K562 (cell line): Measurements from ENCODE around the gene VASH2. TPM values are rescaled to one million over a fixed set of nuclear protein-coding genes. Genes with fewer than 3 reads are reported as not detected.

Source experiments
- ATAC-seq: fragments of 200-7000 bp; cut with Tn5 transposase; 3 replicates; pipeline ENCODE4 v1.9.1; 2020; ENCODE audit warnings: moderate library complexity
- BruUV-seq: library from RNA; stranded (reverse); fragments of 400-500 nt; replicated peaks from 2 replicates; lab custom pipeline; 2021; lab: Mats Ljungman, UMichigan
- CTCF ChIA-PET: fragments of 300-600 bp; formaldehyde crosslinking; extraction: SDS; loops from one replicate; lab custom pipeline; 2021; ENCODE audit warnings: low intra/inter-chr PET ratio; lab: Yijun Ruan, JAX
- POLR2A ChIA-PET: fragments of 300-600, 350-650 bp; sonication (Branson Sonifier 250); formaldehyde crosslinking; extraction: SDS; loops from one replicate; lab custom pipeline; 2021; ENCODE audit warnings: antibody characterized with exemption, inconsistent platforms; lab: Yijun Ruan, JAX
- DNase-seq, 4 experiments: peaks; one replicate each; pipeline versions ENCODE4 v3.0.0 to v3.0.0-alpha.2; 2011 to 2018; ENCODE audit warnings: low spot score in 3 of 4, mixed read lengths in 3 of 4; ENCODE audit errors: extremely low read depth in 1 of 4
- FAIRE-seq: peaks from 2 replicates; lab custom pipeline; 2011; peaks lifted over from hg19 to GRCh38; lab: Jason Lieb, UNC
- H2AFZ ChIP-seq: 2 replicates; pipeline ENCODE4 v1.6.0; 2011; ENCODE audit warnings: low read depth, low read length, control low read depth, inconsistent platforms
- H3K27ac ChIP-seq: fragments of 200-600 bp; 3 replicates; pipeline ENCODE4 v1.8.0; 2011; ENCODE audit warnings: low read depth, mild to moderate bottlenecking, control low read depth, inconsistent platforms, low read length, moderate library complexity, mixed read lengths; ENCODE audit errors: extremely low read depth
- H3K27me3 ChIP-seq, 2 experiments: fragments of 300-600 bp in 1 of 2; 2 replicates in 1 of 2; 3 replicates in 1 of 2; pipeline versions ENCODE4 v1.6.0 to v1.8.0; 2011; ENCODE audit warnings: inconsistent platforms in 2 of 2, low read length in 2 of 2, mild to moderate bottlenecking in 1 of 2, mixed read lengths in 1 of 2, moderate library complexity in 1 of 2; ENCODE audit not compliant: control insufficient read depth in 2 of 2, insufficient read depth in 2 of 2
- H3K36me3 ChIP-seq: fragments of 300-600 bp; 3 replicates; pipeline ENCODE4 v1.8.0; 2011; ENCODE audit warnings: mild to moderate bottlenecking, low read length, inconsistent platforms; ENCODE audit not compliant: control insufficient read depth, insufficient read depth
- H3K4me1 ChIP-seq, 2 experiments: fragments of 200-600 bp in 1 of 2; replicated peaks in 1 of 2; 2 replicates in 1 of 2; 3 replicates in 1 of 2; pipeline versions ENCODE4 v1.5.1 to v1.8.0; 2011; ENCODE audit warnings: inconsistent platforms in 2 of 2, low read length in 2 of 2, mild to moderate bottlenecking in 1 of 2, mixed read lengths in 1 of 2, moderate library complexity in 1 of 2; ENCODE audit not compliant: control insufficient read depth in 2 of 2, insufficient read depth in 2 of 2
- H3K4me2 ChIP-seq: 2 replicates; pipeline ENCODE4 v1.6.1; 2011; ENCODE audit warnings: low read length, control low read depth, inconsistent platforms, mixed read lengths; ENCODE audit not compliant: insufficient read depth
- H3K4me3 ChIP-seq: fragments of 200-600 bp; sonication (generic), shearing (Covaris generic); 2 replicates; pipeline ENCODE4 v1.5.1; 2016; ENCODE audit warnings: control low read depth, inconsistent platforms
- H3K79me2 ChIP-seq: fragments of 200-600 bp; 3 replicates; pipeline ENCODE4 v1.8.0; 2011; ENCODE audit warnings: low read length, inconsistent platforms; ENCODE audit not compliant: control insufficient read depth, insufficient read depth
- H3K9ac ChIP-seq, 2 experiments: 2 replicates each; pipeline versions ENCODE4 v1.6.0 to v1.6.1; 2011; ENCODE audit warnings: low read depth in 2 of 2, low read length in 2 of 2, control low read depth in 1 of 2, inconsistent platforms in 1 of 2, mild to moderate bottlenecking in 1 of 2, mixed read lengths in 1 of 2; ENCODE audit not compliant: insufficient read depth in 1 of 2
- H3K9me1 ChIP-seq: one replicate; pipeline ENCODE4 v1.6.0; 2011; ENCODE audit warnings: inconsistent platforms, mild to moderate bottlenecking, low read length, moderate library complexity; ENCODE audit not compliant: control insufficient read depth, insufficient read depth
- H3K9me3 ChIP-seq: replicated peaks from 2 replicates; pipeline ENCODE4 v1.5.1; 2011; ENCODE audit warnings: low read depth, low read length, inconsistent platforms; ENCODE audit not compliant: control insufficient read depth, insufficient read depth
- H4K20me1 ChIP-seq: replicated peaks from 2 replicates; pipeline ENCODE4 v1.6.1; 2011; ENCODE audit warnings: low read length, inconsistent platforms, mixed read lengths; ENCODE audit not compliant: control insufficient read depth, insufficient read depth
- ARID1B ChIP-seq: fragments of 450-650 bp; IDR thresholded peaks from 2 replicates; pipeline ENCODE4 v1.6.1; 2016; ENCODE audit warnings: antibody characterized with exemption, mild to moderate bottlenecking, inconsistent platforms
- C11orf30 ChIP-seq: fragments of 450-650 bp; IDR thresholded peaks from 2 replicates; pipeline ENCODE4 v1.6.1; 2016; ENCODE audit warnings: low read depth, mild to moderate bottlenecking
- FOSL1 ChIP-seq: fragments of 200-800 bp; sonication (Bioruptor generic); conservative IDR thresholded peaks from 2 replicates; pipeline ENCODE4 v1.6.1; 2016; ENCODE audit warnings: missing genetic modification characterization, missing compliant biosample characterization
- KDM1A ChIP-seq, 2 experiments: fragments of 450-650 bp; IDR thresholded peaks; 2 replicates each; pipeline ENCODE4 v1.6.1; 2016; ENCODE audit warnings: mild to moderate bottlenecking in 2 of 2
- MAFF ChIP-seq: IDR thresholded peaks from 2 replicates; pipeline ENCODE4 v1.6.1; 2012; ENCODE audit warnings: low read length, improper control_type of control experiment
- MAFG ChIP-seq: fragments of 450-650 bp; conservative IDR thresholded peaks from 2 replicates; pipeline ENCODE4 v1.6.1; 2016; ENCODE audit warnings: missing genetic modification characterization, missing compliant biosample characterization
- MEIS2 ChIP-seq: fragments of 450-650 bp; IDR thresholded peaks from 2 replicates; pipeline ENCODE4 v1.6.1; 2014; ENCODE audit warnings: mild to moderate bottlenecking; ENCODE audit not compliant: partially characterized antibody
- RERE ChIP-seq: sonication (generic); formaldehyde crosslinking; IDR thresholded peaks from 2 replicates; pipeline ENCODE4 v1.8.0; 2023; ENCODE audit warnings: missing genetic modification reagents, mild to moderate bottlenecking, borderline replicate concordance
- TGIF2 ChIP-seq: sonication (generic); formaldehyde crosslinking; IDR thresholded peaks from 2 replicates; pipeline ENCODE4 v1.8.1; 2022; ENCODE audit warnings: mild to moderate bottlenecking, missing genetic modification reagents, moderate library complexity
- XRCC4 ChIP-seq: IDR thresholded peaks from one replicate; pipeline ENCODE4 v1.6.1; 2011; ENCODE audit not compliant: insufficient read depth, insufficient read length; ENCODE audit errors: extremely low read depth
- ZNF316 ChIP-seq: fragments of 450-650 bp; IDR thresholded peaks from 2 replicates; pipeline ENCODE4 v1.6.1; 2016
- ZNF79 ChIP-seq: fragments of 250-450 bp; sonication (Bioruptor Pico); IDR thresholded peaks from 2 replicates; pipeline ENCODE4 v1.4.0; 2020; ENCODE audit warnings: low read depth, mild to moderate bottlenecking, moderate library complexity
- WGBS: fragments of 100-300 bp; shearing (Covaris generic); methylation state at CpG from one replicate; pipeline ENCODE4 v1.1.6; 2016; ENCODE audit warnings: low coverage, mixed read lengths; ENCODE audit not compliant: insufficient coverage; ENCODE audit errors: missing lambda C conversion rate; 5-methylcytosine and 5-hydroxymethylcytosine counted together
- in situ Hi-C: fragments of 300-500 bp; cut with MboI; formaldehyde crosslinking; loops from 4 replicates; pipeline ENCODE4 v1.15.0; 2018; ENCODE audit warnings: inconsistent platforms, mixed read lengths
- intact Hi-C: fragments of 100-400 bp; cut with micrococcal nuclease; formaldehyde crosslinking; loops from 2 replicates; pipeline ENCODE4 v1.14.2; 2022
- polyA plus RNA-seq, 8 experiments: library from polyadenylated mRNA; depleted of rRNA in 4 of 8; stranded (reverse) in 5 of 8; unstranded in 3 of 8; fragments of >200 nt; fragmentation: Nextera tagmentation in 2 of 8; fragmentation: Illumina TruSeq in 1 of 8; extraction: Ambion mirVana in 2 of 8; extraction: Trizol in 1 of 8; gene quantifications; 2 replicates each; pipeline versions ENCODE4 v1.2.1 to v1.2.3, GENCODE V29; 2011 to 2014; ENCODE audit warnings: inconsistent platforms in 1 of 8, missing spikeins in 1 of 8
- total RNA-seq, 7 experiments: library from RNA; depleted of rRNA in 6 of 7; stranded (reverse); fragments of >200 nt in 6 of 7; fragmentation: Illumina TruSeq in 2 of 7; extraction: Trizol in 2 of 7; gene quantifications; 2 replicates each; pipeline versions ENCODE4 v1.2.1 to v1.2.3, GENCODE V29; 2011 to 2021; ENCODE audit warnings: low replicate concordance in 1 of 7

Gene VASH2
- total and polyA plus RNA-seq, 9 of the 15 experiments (the other 6 are each of a cell fraction or from before 2014, with no cell fraction given): 0.04 to 0.40 (median 0.10) TPM; not detected in 1

DNA sequence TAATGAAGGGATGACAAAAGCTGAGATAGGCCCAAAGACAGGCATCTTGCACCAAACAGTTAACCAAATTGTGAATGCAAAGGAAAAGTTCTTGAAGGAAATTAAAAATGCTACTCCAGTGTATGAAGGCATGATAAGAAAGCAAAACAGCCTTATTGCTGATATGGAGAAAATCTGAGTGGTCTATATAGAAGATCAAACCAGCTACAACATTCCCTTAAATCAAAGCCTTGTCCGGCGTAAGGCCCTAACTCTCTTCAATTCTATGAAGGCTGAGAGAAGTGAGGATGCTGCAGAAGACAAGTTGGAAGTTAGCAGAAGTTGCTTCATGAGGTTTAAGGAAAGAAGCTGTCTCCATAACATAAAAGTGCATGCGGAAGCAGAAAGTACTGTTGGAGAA lies 69.7 kb downstream of the VASH2 start:
- H3K27me3 ChIP-seq: no peaks in the 10 kb centered on the region
- no peak for ATAC-seq
- H3K4me1 ChIP-seq: peaks cover 14% of the 10 kb centered on the region in 2 experiments
- H3K27ac ChIP-seq: no peak overlapping the region
- 0 out of 2 replicates have a peak, but pooled peaks cover 2% of the 10 kb centered on the region for H3K9me3 ChIP-seq
- FAIRE-seq: no peak
- no peak overlapping the region for H3K4me3 ChIP-seq
- TF ChIP-seq ZNF79 (CRISPR knock-in tag): peak; percentile 69; the same call in 1 of the 2 replicates
- 0 out of 4 replicates have a peak, but pooled peaks of 1 of the 2 experiments have one; percentile 9 for TF ChIP-seq KDM1A (IDR thresholded peaks at IDR 0.05)
- TF ChIP-seq C11orf30: peak; percentile 63
- no peak for TF ChIP-seq FOSL1 (tag)
- no peak for TF ChIP-seq RERE (CRISPR knock-in tag)
- no peak for TF ChIP-seq MEIS2
- TF ChIP-seq MAFG (tag): peak; percentile 37; the same call in 1 of the 2 replicates
- TF ChIP-seq ZNF316: peak; percentile 54
- peak; percentile 11; the same call in 1 of the 2 replicates for TF ChIP-seq MAFF
- no peak for TF ChIP-seq XRCC4
- TF ChIP-seq ARID1B: no peak
- TF ChIP-seq TGIF2: no peak
- TF ChIP-seq, all 486 proteins: peak for 6
- no peaks in the 10 kb centered on the region for H3K36me3 ChIP-seq
- ChIA-PET CTCF (no interaction called here), POLR2A (interaction anchor here (0.7 to 2.3 kb wide), 5 partner anchors 8 to 25 kb away, joined by 3 to 11 read pairs (median 6); no protein-coding TSS in a partner anchor)
- H2AFZ ChIP-seq: peak overlapping the region; percentile 11; the same call in 1 of the 2 replicates
- intact Hi-C loops (no loop called here), in situ Hi-C loops (no loop called here)
- no peak overlapping the region for H3K9ac ChIP-seq
- peaks cover 3% of the 10 kb centered on the region for H3K79me2 ChIP-seq
- H3K9me1 ChIP-seq: no peaks in the 10 kb centered on the region
- DNase-seq: no peak
- no peaks in the 10 kb centered on the region for H4K20me1 ChIP-seq
- 49% methylated on average over 3 of the region's 3 CpGs for WGBS
- BruUV-seq: no TSS peak
- no peak overlapping the region for H3K4me2 ChIP-seq
